ENCODE results near the gene KLF13.

Gene KLF13

DNA sequence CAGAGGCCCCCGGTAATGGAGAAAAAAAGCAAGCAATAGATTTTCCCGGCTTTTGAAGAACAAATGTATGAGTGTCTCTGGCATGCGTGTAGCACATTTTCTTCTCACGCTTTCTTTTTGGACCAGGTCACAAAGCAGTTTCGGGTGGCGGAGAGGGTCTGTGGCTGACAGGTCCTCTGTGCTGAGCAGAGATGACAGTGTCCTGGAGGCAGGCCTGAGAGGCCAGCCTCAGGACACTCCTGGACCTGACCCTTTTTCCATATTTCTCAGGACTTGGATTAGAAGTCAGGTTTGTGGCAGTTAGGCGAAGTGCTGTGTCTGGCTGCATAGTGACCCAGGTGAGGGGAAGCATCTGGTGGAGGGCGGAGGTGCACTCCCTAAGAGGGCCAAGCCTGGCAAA, 52.9 kb downstream of the KLF13 start:
- no peak for TF ChIP-seq EZH2phosphoT487 (IDR thresholded peaks at IDR 0.05; ENCODE audit: borderline replicate concordance, low read length)
- TF ChIP-seq, protein P1, sequence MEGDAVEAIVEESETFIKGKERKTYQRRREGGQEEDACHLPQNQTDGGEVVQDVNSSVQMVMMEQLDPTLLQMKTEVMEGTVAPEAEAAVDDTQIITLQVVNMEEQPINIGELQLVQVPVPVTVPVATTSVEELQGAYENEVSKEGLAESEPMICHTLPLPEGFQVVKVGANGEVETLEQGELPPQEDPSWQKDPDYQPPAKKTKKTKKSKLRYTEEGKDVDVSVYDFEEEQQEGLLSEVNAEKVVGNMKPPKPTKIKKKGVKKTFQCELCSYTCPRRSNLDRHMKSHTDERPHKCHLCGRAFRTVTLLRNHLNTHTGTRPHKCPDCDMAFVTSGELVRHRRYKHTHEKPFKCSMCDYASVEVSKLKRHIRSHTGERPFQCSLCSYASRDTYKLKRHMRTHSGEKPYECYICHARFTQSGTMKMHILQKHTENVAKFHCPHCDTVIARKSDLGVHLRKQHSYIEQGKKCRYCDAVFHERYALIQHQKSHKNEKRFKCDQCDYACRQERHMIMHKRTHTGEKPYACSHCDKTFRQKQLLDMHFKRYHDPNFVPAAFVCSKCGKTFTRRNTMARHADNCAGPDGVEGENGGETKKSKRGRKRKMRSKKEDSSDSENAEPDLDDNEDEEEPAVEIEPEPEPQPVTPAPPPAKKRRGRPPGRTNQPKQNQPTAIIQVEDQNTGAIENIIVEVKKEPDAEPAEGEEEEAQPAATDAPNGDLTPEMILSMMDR (IDR thresholded peaks at IDR 0.05; ENCODE audit: low read depth, low read length, poor library complexity, severe bottlenecking): no peak
- Histone ChIP-seq H3F3A (ENCODE audit: control insufficient read depth, insufficient read depth) (peaks cover 3% of the 10 kb centered on the region; the same call in 1 of the 2 replicates), H4K20me1 (ENCODE audit: control insufficient read depth, insufficient read depth, low read depth, low read length) (no peaks in the 10 kb centered on the region), H3K9me2 (replicated peaks; ENCODE audit: control insufficient read depth, low read length) (no peaks in the 10 kb centered on the region), H3K4me3 (ENCODE audit: low read length) (no peak overlapping the region), H3K27ac (ENCODE audit: low read depth, low read length) (no peak overlapping the region), H3K9me3 (ENCODE audit: control insufficient read depth, insufficient read depth, low read length) (no peaks in the 10 kb centered on the region), H3K27me3 (ENCODE audit: control insufficient read depth, low read length) (no peaks in the 10 kb centered on the region), H3K79me2 (ENCODE audit: control insufficient read depth, low read length) (peaks cover 20% of the 10 kb centered on the region), H3K4me1 (ENCODE audit: control insufficient read depth, low read length) (no peaks in the 10 kb centered on the region), H3K36me3 (ENCODE audit: control insufficient read depth, low read length) (peaks cover 42% of the 10 kb centered on the region), H3K4me2 (ENCODE audit: low read length) (no peak overlapping the region)

DNA sequence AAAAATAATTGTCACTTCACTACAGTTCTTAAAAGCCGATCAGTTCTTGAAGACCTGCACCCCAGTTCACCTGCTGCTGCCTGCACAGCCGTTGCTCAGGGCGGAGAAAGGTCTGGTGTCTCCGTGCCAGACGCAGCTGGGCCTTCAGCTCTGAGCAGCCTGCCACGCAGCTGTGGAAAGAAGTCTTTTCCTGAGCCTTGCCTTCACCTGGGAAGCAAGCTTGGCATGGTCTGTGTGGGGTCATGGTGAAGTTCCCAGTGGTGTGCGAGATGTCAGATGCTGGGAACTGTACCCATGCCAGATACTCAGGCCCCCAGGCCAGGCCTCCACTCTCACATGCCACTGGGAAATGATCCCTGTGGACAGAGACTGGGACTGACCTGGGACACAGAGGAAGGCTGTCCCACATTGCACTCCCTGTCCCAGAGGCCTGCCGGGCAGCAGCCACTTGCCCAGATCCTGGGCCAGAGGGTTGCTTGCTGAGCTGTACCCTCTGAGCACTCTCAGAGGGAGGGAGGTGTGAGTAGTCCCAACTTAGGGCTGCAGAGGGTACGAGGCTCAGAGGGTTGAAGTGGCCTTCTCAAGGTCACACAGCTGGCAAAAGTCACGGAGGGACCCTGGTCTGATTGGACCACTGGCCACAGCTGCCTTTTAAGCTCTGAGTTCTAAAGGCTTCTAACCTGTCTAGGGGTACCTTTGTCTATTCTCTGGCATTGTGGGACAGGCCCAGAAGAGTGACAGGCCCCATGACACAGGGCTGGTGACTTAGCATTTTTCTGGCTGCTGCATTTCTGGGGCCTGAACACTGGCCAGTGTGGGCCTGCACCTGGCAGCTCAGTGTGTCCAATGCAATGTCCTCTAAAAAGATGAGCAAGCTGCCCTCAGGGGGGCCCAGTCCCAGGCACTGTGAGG, 55.4 kb downstream of the KLF13 start:
- TF ChIP-seq EZH2phosphoT487 (IDR thresholded peaks at IDR 0.05; ENCODE audit: borderline replicate concordance, low read length): no peak
- TF ChIP-seq, protein P1 (IDR thresholded peaks at IDR 0.05; ENCODE audit: low read depth, low read length, poor library complexity, severe bottlenecking): no peak
- Histone ChIP-seq H3K27ac (ENCODE audit: low read depth, low read length) (no peak overlapping the region), H4K20me1 (ENCODE audit: control insufficient read depth, insufficient read depth, low read depth, low read length) (no peaks in the 10 kb centered on the region)

DNA sequence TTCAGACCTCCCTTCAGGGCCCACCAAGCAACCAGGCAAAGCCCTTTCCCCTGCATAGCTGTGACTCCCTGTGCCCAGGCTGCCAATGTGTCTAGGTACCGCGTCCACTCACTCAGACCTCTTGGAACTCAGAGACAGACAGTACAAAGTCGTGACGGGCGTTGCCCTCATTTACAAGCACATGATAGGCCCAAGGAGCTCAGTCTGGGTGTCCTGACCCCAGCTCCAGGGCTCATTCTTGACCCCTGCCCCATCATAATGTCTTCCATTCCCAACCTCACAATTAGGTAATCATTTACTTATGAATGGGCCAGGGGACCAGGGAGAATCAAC, 56.0 kb downstream of the KLF13 start:
- H3K4me1 ChIP-seq (ENCODE audit: control insufficient read depth, low read length): no peaks in the 10 kb centered on the region
- peaks cover 18% of the 10 kb centered on the region for H3K36me3 ChIP-seq (ENCODE audit: control insufficient read depth, low read length)
- no peaks in the 10 kb centered on the region for H3K27me3 ChIP-seq (ENCODE audit: control insufficient read depth, low read length)
- H4K20me1 ChIP-seq (ENCODE audit: control insufficient read depth, insufficient read depth, low read depth, low read length): no peaks in the 10 kb centered on the region
- no peak overlapping the region for H3K4me2 ChIP-seq (ENCODE audit: low read length)
- TF ChIP-seq, protein P1 (IDR thresholded peaks at IDR 0.05; ENCODE audit: low read depth, low read length, poor library complexity, severe bottlenecking): no peak
- TF ChIP-seq EZH2phosphoT487 (IDR thresholded peaks at IDR 0.05; ENCODE audit: borderline replicate concordance, low read length): no peak
- no peak overlapping the region for H3K27ac ChIP-seq (ENCODE audit: low read depth, low read length)
- no peaks in the 10 kb centered on the region for H3K9me2 ChIP-seq (replicated peaks; ENCODE audit: control insufficient read depth, low read length)
- no peaks in the 10 kb centered on the region for H3K9me3 ChIP-seq (ENCODE audit: control insufficient read depth, insufficient read depth, low read length)
- H3F3A ChIP-seq (ENCODE audit: control insufficient read depth, insufficient read depth): peaks cover 5% of the 10 kb centered on the region; the same call in 1 of the 2 replicates
- no peaks in the 10 kb centered on the region for H3K79me2 ChIP-seq (ENCODE audit: control insufficient read depth, low read length)
- no peak overlapping the region for H3K4me3 ChIP-seq (ENCODE audit: low read length)

More for the DNA sequence above, 55.4 kb downstream of the KLF13 start:
- H3K4me2 ChIP-seq (ENCODE audit: low read length): no peak overlapping the region
- peaks cover 5% of the 10 kb centered on the region; the same call in 1 of the 2 replicates for H3F3A ChIP-seq (ENCODE audit: control insufficient read depth, insufficient read depth)
- peaks cover 23% of the 10 kb centered on the region for H3K36me3 ChIP-seq (ENCODE audit: control insufficient read depth, low read length)
- no peak overlapping the region for H3K4me3 ChIP-seq (ENCODE audit: low read length)
- no peaks in the 10 kb centered on the region for H3K9me3 ChIP-seq (ENCODE audit: control insufficient read depth, insufficient read depth, low read length)
- no peaks in the 10 kb centered on the region for H3K79me2 ChIP-seq (ENCODE audit: control insufficient read depth, low read length)
- H3K4me1 ChIP-seq (ENCODE audit: control insufficient read depth, low read length): no peaks in the 10 kb centered on the region
- H3K27me3 ChIP-seq (ENCODE audit: control insufficient read depth, low read length): no peaks in the 10 kb centered on the region
- no peaks in the 10 kb centered on the region for H3K9me2 ChIP-seq (replicated peaks; ENCODE audit: control insufficient read depth, low read length)
